ENCODE measurements around the gene SUPT20HL2.

SUPT20HL2 gene

DNA sequence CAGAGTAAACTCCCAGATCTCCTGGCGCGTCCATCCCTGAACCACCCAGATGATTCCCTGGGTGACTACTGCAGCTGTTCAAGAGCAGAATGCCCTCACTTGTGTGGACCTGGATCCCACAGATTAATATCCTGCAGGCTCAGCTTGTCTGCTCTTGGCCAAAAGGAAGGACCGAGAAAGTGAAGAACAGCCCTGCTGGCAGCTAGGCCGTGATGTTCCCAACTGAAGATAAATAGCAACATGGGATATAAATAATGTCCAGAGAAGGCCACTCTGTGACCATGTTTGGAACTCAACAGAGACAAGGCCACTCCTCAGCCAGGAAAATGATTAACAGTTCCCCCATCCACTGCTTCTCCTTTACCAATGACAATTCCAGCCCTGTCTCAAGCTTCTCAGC is 21.5 kb downstream of the SUPT20HL2 start:
- H3K4me3 ChIP-seq (ENCODE audit: low read depth, low read length), result no peak overlapping the region
- DNase-seq (ENCODE audit: low read depth), result no peak
- TF ChIP-seq, protein P1, sequence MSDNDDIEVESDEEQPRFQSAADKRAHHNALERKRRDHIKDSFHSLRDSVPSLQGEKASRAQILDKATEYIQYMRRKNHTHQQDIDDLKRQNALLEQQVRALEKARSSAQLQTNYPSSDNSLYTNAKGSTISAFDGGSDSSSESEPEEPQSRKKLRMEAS (IDR thresholded peaks at IDR 0.05; ENCODE audit: low read depth, low read length), result no peak
- TF ChIP-seq, protein P2, sequence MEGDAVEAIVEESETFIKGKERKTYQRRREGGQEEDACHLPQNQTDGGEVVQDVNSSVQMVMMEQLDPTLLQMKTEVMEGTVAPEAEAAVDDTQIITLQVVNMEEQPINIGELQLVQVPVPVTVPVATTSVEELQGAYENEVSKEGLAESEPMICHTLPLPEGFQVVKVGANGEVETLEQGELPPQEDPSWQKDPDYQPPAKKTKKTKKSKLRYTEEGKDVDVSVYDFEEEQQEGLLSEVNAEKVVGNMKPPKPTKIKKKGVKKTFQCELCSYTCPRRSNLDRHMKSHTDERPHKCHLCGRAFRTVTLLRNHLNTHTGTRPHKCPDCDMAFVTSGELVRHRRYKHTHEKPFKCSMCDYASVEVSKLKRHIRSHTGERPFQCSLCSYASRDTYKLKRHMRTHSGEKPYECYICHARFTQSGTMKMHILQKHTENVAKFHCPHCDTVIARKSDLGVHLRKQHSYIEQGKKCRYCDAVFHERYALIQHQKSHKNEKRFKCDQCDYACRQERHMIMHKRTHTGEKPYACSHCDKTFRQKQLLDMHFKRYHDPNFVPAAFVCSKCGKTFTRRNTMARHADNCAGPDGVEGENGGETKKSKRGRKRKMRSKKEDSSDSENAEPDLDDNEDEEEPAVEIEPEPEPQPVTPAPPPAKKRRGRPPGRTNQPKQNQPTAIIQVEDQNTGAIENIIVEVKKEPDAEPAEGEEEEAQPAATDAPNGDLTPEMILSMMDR (IDR thresholded peaks at IDR 0.05; ENCODE audit: low read depth, low read length), result no peak
- no peak for TF ChIP-seq MYC (IDR thresholded peaks at IDR 0.05; ENCODE audit: low read depth, low read length)

DNA sequence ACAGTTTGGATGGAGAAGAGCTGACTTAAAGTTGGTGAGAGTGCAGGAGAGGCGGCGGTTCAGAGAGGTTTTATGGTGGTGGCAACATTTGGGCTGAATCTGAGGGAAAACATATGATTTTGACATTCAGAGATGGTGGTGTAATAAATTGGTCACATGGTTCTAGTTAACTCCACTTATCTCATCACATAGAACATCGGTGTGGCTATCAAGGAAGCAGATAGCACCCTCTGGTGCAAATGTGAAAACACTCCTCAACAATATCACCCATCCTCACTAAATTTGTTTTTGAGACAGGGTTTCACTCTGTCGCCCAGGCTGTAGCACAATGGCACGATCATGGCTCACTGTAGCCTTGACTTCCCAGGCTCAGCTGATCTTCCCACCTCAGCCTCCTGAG is 28.8 kb downstream of the SUPT20HL2 start:
- TF ChIP-seq, protein P2 (IDR thresholded peaks at IDR 0.05; ENCODE audit: low read depth, low read length), result no peak
- TF ChIP-seq, protein P1 (IDR thresholded peaks at IDR 0.05; ENCODE audit: low read depth, low read length), result no peak
- TF ChIP-seq MYC (IDR thresholded peaks at IDR 0.05; ENCODE audit: low read depth, low read length) (no peak), POLR2A (IDR thresholded peaks at IDR 0.05; ENCODE audit: extremely low read depth, insufficient read length) (no peak)
- DNase-seq (ENCODE audit: low read depth), result peak; percentile 4
- H3K4me3 ChIP-seq (ENCODE audit: low read depth, low read length), result no peak overlapping the region

DNA sequence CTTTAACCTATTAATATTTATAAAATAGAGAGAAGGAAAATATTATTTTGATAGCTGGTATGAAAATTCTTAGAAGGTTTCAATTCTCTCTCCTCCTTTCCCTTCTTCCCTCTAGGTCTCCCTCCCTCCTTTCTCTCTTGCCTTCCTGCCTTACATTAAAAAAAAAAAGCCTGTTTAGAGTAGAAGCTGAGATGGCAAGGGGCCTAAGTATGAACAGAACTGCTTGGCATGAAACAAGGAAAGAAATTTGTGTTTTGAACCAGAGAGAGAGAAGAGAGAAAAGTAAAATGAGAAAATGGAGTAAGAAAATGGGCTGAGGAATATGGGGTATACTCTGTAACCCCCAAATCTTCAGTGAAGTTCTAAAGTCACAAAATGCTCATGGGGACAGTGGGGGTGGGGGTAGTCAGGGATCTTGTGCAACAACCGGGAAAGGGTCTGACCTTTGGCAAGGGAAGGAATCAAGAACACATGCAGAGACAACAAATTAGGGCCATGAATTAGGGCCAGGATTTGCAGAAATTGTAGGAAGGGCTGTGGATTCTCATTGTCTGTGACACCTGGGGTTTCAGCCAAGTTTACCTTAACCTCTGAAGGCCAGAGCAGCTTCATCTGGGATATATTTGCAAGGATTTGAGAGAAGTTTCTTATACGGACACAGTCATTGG is 30.6 kb downstream of the SUPT20HL2 start:
- no peak for TF ChIP-seq MYC (IDR thresholded peaks at IDR 0.05; ENCODE audit: low read depth, low read length)
- no peak for TF ChIP-seq POLR2A (IDR thresholded peaks at IDR 0.05; ENCODE audit: extremely low read depth, insufficient read length)
- TF ChIP-seq, protein P1 (IDR thresholded peaks at IDR 0.05; ENCODE audit: low read depth, low read length), result no peak
- TF ChIP-seq, protein P2 (IDR thresholded peaks at IDR 0.05; ENCODE audit: low read depth, low read length), result no peak
- H3K4me3 ChIP-seq (ENCODE audit: low read depth, low read length), result no peak overlapping the region

DNA sequence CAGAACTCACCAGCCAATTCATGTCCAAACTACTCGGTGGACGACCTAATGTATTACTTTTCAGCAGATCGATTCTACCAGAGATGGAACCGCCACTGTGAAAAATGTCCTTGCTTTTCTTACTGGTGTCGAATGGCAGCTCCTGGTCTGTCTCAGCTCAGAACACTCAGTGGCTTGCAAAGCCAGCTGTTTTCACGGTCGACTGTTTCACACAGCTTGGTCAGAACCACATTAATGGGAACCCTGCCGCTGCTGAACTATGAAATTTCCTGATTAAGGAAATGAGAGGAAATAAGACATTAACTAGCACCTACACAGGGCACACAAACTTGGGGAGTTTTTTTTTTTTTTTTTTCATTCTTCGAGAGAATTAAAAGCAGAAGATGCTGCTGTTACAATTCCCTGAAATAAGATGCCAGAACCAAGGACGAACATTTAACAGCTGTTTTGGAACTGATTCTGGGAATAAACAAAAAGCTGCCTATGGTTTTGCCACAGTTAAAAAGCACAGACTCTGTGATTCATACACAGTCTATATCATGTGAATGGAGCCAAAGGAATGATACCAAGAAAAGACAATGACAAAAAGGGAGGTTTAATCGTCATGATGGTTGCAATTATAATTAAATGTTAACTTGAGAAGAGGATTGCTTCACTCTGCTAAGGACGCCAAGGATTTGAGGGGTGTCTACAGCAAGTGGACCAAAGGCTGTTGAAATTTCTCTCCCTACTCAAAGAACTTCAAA is 31.3 kb downstream of the SUPT20HL2 start:
- no peak for DNase-seq (ENCODE audit: low read depth)
- H3K4me3 ChIP-seq (ENCODE audit: low read depth, low read length), result no peak overlapping the region
- no peak for TF ChIP-seq MYC (IDR thresholded peaks at IDR 0.05; ENCODE audit: low read depth, low read length)

More for the DNA sequence above, 30.6 kb downstream of the SUPT20HL2 start:
- no peak for DNase-seq (ENCODE audit: low read depth)

DNA sequence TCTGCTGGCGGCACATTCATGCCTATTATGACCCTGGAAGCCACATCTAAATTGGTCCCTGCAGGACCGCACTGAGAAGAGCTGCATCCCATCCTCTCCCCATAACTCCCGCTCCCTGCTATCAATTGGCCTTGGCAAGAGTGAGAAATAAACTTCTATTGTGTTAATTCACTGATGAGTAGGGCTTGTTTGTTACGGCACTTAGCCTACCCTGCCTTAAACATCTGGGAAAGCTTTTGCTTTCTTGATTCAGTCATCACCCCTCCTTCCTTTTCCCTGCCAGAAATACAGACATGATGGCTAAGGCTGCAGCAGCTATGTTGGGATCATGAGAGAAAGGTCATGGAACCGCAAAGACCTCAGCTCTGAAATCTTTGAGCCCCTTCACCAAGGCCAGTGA is 36.5 kb downstream of the SUPT20HL2 start:
- DNase-seq (ENCODE audit: low read depth), result no peak
- H3K4me3 ChIP-seq (ENCODE audit: low read depth, low read length), result no peak overlapping the region
- TF ChIP-seq, protein P1 (IDR thresholded peaks at IDR 0.05; ENCODE audit: low read depth, low read length), result no peak
- TF ChIP-seq, protein P2 (IDR thresholded peaks at IDR 0.05; ENCODE audit: low read depth, low read length), result no peak
- no peak for TF ChIP-seq MYC (IDR thresholded peaks at IDR 0.05; ENCODE audit: low read depth, low read length)
- TF ChIP-seq POLR2A (IDR thresholded peaks at IDR 0.05; ENCODE audit: extremely low read depth, insufficient read length), result no peak

DNA sequence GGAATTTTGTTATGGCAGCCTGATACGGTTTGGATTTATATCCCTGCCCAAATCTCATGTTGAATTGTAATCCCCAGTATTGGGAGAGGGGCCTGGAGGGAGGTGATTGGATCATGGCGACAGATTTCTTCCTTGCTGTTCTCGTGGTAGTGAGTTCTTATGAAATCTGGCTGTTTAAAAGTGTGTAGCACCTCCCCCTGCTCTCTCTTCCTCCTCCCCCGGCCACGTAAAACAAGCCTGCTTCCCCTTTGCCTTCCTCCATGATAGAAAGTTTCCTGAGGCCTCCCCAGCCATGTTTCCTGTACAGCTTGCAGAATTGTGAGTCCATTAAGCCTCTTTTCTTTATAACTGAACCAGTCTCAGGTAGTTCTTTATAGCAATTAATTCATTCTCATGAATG is 37.9 kb downstream of the SUPT20HL2 start:
- H3K4me3 ChIP-seq (ENCODE audit: low read depth, low read length), result no peak overlapping the region
- DNase-seq (ENCODE audit: low read depth), result peak; percentile 59
- no peak for TF ChIP-seq MYC (IDR thresholded peaks at IDR 0.05; ENCODE audit: low read depth, low read length)
